GM21529 (cell line): ENCODE data around the gene PRKN.
"Not testable (repeated sequence)": the region's sequence is repeated elsewhere in the genome, so short reads cannot be mapped to it uniquely, and the experiment has no call there.

ENCODE experiments used
- ATAC-seq: cut with Tn5 transposase; IDR thresholded peaks from one replicate; pipeline ENCODE4 v1.9.1; 2021; ENCODE audit not compliant: unreplicated experiment

PRKN gene

GRCh38 chr6:161833099-161833860 lies 894.3 kb downstream of the PRKN start:
- ATAC-seq: no peak

DNA sequence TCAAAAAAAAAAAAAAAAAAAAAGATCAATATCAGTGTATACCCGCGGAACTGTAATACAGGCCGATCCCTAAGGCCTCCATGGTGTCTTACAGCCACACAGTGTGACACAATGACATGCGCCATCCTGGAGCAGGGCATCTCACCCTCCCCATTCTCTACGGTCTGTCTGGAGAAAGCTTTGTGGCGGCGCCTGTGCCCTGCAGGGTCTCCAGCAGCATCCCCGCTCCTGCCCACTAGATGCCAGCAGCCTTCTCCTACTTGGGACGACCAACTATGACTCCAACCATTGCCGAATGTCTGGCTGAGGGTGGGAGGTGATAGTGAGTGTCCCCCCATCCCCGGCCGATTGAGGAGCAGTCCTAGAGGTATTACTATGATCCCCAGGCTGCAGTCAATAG lies 894.9 kb downstream of the PRKN start:
- ATAC-seq: no peak

- no peak for ATAC-seq
Observed at GRCh38 chr6:161830866-161831616, 896.5 kb downstream of the PRKN start.

GRCh38 chr6:161829291-161829729 lies 898.3 kb downstream of the PRKN start:
- ATAC-seq: no peak

DNA sequence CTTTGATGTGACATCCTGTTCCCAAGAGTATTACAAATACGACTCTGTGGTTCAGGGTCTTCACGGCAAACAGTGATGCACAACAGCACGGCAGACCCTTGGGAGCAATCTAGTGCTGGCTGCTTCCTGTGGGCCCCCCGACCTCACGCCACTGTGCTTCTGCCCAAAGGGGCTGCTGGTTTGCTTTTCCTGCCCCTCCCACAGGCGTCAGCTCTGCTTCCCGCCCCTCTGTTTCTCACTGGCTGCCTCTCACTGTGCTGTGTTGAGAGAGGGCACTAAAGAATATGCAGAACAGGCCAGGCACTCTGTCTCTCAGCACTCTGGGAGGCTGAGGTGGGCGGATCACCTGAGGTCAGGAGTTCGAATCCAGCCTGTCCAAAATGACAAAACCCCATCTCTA lies 899.2 kb downstream of the PRKN start:
- no peak for ATAC-seq

- ATAC-seq: no peak
Observed at GRCh38 chr6:161826512-161826911, 901.1 kb downstream of the PRKN start.

GRCh38 chr6:161822204-161822603 lies 905.4 kb downstream of the PRKN start:
- not testable (repeated sequence) for ATAC-seq

GRCh38 chr6:161817881-161818280 lies 909.7 kb downstream of the PRKN start:
- no peak for ATAC-seq

DNA sequence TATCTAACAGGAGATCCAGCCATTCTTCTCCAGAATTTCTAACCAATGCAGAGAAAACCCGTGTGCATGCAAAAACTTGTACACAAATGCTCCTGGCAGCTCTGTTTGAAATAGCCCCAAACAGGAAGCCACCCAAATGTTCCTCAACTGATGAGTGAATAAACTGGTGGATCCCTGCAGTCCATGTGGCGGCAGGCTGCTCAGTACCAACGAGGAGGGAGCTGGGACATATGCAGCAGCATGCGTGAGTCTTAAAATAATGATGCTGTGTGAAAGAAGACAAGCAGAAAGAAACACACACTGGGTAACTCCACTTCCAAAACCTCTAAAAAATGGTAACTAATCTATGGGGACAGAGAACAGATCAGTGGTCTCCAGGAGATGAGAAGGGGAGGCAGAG lies 911.6 kb downstream of the PRKN start:
- ATAC-seq: no peak

DNA sequence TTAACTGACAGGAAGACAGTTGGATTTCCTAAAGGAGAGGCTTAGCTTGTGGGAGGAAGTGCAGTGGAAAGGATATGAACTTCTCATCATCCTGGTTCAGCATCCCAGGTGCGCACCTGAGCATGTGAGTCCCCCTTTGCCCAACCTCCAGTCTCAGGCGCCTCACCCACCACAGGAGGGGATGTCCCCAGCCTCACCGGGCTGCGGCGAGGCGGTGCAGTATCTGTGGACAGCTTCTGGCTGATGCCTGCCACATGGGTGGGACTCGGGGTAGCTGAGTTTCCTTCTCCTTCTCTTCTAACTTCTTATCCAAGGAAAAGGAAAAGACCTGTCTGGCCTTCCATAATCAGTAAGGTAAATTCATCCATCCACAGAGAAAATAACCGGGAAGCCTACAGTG lies 914.4 kb downstream of the PRKN start:
- ATAC-seq: no peak

GRCh38 chr6:161809971-161810370 lies 917.6 kb downstream of the PRKN start:
- no peak for ATAC-seq

GRCh38 chr6:161804838-161805237 lies 922.7 kb downstream of the PRKN start:
- ATAC-seq: no peak

GRCh38 chr6:161803131-161803530 lies 924.4 kb downstream of the PRKN start:
- no peak for ATAC-seq

DNA sequence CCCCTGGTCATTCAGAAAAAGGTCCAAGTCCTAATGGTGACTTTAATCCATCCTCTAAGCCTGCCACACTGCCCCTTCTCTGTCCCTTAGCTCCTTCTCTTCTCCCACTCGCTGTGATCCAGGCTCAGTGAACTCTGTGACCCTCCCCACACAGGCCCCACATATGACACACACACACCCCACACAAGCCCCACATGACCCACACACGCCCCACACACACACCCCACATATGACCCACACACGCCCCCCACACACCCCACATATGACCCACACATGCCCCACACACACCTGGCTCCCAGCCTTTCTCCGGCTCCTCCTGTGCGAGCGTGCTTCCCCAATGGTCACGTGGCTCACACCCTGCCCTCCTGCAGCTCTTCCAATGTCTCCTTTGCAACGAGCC lies 925.3 kb downstream of the PRKN start:
- ATAC-seq: no peak

DNA sequence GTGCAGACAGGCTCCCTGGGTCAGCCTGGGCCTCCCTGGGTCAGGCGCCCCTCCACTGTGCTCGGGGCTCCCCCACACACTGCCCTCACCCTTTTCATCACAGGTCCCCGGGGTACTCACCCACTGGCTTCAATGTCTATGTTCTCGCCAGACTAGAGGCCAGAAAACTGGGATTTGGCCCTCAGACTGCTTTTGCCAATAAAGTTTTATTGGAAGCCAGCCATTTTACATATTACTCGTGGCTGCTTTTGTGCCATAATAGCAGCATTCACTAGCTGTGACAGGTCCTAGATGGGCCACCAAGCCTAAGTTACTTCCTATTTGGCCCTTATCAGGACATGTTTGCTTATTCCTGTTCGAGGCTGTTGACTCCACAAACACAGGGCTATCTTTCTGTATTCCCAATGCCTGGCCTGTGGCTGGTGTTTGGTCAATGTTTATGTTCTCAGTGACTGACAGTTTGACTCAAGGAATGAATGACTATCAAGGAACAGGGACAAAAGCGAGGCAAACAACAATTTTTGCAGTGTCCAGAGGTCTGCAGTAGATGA lies 928.6 kb downstream of the PRKN start:
- no peak for ATAC-seq

GRCh38 chr6:161796681-161797080 lies 930.9 kb downstream of the PRKN start:
- ATAC-seq: no peak

GRCh38 chr6:161792851-161793493 lies 934.6 kb downstream of the PRKN start:
- no peak for ATAC-seq

DNA sequence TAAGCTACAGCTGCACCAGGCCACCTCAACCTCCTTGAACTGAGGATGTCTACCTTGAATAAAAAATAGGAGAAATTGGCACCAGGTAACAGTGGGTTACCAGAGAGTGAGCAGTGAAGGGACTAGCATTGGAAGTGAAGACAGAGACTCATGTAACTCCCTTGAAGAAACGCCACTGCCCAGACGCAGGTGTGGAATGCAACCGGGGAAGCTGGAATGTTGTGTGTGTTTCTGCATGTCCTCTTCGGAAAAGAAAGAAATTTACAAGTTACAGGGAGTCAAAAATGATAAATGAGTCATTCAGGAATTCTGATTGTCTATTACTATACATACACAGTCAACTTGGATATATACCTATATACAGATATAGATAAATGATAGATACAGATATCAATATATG lies 939.0 kb downstream of the PRKN start:
- no peak for ATAC-seq

DNA sequence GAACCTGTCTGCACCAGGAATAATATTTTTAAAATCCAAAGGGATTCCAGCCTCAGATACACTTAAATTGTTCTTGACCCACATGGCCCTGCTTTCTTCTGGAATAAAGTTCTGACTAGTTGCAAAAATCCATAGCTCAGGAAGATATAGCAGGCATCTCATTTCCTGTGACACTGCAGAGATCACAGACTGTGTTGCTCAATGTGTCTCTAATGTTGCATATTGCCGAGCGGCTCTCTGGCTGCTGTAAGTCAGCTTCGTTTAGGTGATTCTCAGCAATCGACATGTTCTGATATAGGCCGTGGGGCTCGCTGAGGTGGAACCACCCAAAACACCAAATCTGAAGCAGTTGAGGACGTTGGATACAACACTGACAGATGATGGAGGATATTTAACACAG lies 955.4 kb downstream of the PRKN start:
- no peak for ATAC-seq

- no peak for ATAC-seq
Observed at GRCh38 chr6:161761966-161762365, 965.6 kb downstream of the PRKN start.

GRCh38 chr6:161755080-161755479 lies 972.5 kb downstream of the PRKN start:
- no peak for ATAC-seq

- no peak for ATAC-seq
Observed at GRCh38 chr6:161750686-161751085, 976.9 kb downstream of the PRKN start.
